NCI-H2196 treated with DMSO at 0.1 percent for 48 hours (cell line): ENCODE results near the gene FBLN7.
A peak's percentile ranks its signal among the peaks of the same experiment; 100 is the strongest.

Experiments
- DNase-seq: peaks from one replicate; lab custom pipeline; 2025; ENCODE audit not compliant: unreplicated experiment; lab: John Stamatoyannopoulos, UW

The FBLN7 gene

GRCh38 chr2:112156152-112156986 is 18.2 kb downstream of the FBLN7 start:
- no peak for DNase-seq

GRCh38 chr2:112157472-112157871 is 19.3 kb downstream of the FBLN7 start:
- no peak for DNase-seq

- DNase-seq, result no peak
Measured at GRCh38 chr2:112159454-112159921, 21.3 kb downstream of the FBLN7 start.

- DNase-seq, result no peak
Measured at GRCh38 chr2:112160283-112161250, 22.4 kb downstream of the FBLN7 start.

GRCh38 chr2:112161431-112162145 is 23.4 kb downstream of the FBLN7 start:
- peak; percentile 13 for DNase-seq

- DNase-seq, result no peak
Measured at GRCh38 chr2:112162341-112162740, 24.2 kb downstream of the FBLN7 start.

- DNase-seq, result no peak
Measured at GRCh38 chr2:112162956-112163355, 24.8 kb downstream of the FBLN7 start.

- no peak for DNase-seq
Measured at GRCh38 chr2:112163541-112163981, 25.4 kb downstream of the FBLN7 start.

GRCh38 chr2:112164876-112165275 is 26.7 kb downstream of the FBLN7 start:
- no peak for DNase-seq

GRCh38 chr2:112165296-112165695 is 27.1 kb downstream of the FBLN7 start:
- no peak for DNase-seq

- DNase-seq, result no peak
Measured at GRCh38 chr2:112166806-112167499, 28.8 kb downstream of the FBLN7 start.

- DNase-seq, result no peak
Measured at GRCh38 chr2:112168422-112169124, 30.4 kb downstream of the FBLN7 start.

- DNase-seq, result no peak
Measured at GRCh38 chr2:112170495-112170894, 32.3 kb downstream of the FBLN7 start.

GRCh38 chr2:112173646-112174319 is 35.6 kb downstream of the FBLN7 start:
- DNase-seq, result no peak

GRCh38 chr2:112174383-112174782 is 36.2 kb downstream of the FBLN7 start:
- no peak for DNase-seq

- no peak for DNase-seq
Measured at GRCh38 chr2:112175333-112175732, 37.1 kb downstream of the FBLN7 start.

- DNase-seq, result no peak
Measured at GRCh38 chr2:112175958-112176573, 37.9 kb downstream of the FBLN7 start.

GRCh38 chr2:112181571-112182290 is 43.5 kb downstream of the FBLN7 start:
- peak; percentile 37 for DNase-seq
